Mammary epithelial cell (primary cell): Measurements from ENCODE around the gene TPSB2.

Experiments used
- EZH2 ChIP-seq: IDR thresholded peaks from 2 replicates; pipeline ENCODE4 v1.6.1; 2012; ENCODE audit warnings: low read length, inconsistent platforms, borderline replicate concordance
- TF ChIP-seq, protein P1 (sequence below), 2 donors: IDR thresholded peaks in 1 of 2; conservative IDR thresholded peaks in 1 of 2; 2 replicates each; pipeline ENCODE4 v1.5.1; 2011 to 2012; ENCODE audit warnings: inconsistent platforms in 2 of 2, low read length in 2 of 2, mild to moderate bottlenecking in 2 of 2, control low read depth in 1 of 2, low read depth in 1 of 2; ENCODE audit not compliant: insufficient read depth in 1 of 2; ENCODE audit errors: extremely low read depth in 1 of 2

DNA sequence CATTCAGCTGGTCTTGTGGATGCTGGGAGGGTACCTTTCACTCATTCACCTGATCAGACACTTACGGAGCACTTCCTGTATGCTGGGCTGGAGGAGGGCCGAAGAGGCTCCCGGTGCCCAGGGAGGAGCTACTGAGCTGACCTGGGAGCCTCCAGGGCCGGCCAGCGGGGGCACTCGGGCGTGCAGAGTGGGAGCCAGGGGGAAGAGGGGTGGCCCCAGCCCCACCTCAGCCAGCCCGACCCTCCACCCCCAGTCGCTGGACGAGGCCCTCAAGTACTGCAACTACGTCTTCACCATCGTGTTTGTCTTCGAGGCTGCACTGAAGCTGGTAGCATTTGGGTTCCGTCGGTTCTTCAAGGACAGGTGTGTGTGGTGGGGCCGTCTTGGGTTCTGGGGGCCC lies 15.3 kb downstream of the TPSB2 start:
- TF ChIP-seq, protein P1, sequence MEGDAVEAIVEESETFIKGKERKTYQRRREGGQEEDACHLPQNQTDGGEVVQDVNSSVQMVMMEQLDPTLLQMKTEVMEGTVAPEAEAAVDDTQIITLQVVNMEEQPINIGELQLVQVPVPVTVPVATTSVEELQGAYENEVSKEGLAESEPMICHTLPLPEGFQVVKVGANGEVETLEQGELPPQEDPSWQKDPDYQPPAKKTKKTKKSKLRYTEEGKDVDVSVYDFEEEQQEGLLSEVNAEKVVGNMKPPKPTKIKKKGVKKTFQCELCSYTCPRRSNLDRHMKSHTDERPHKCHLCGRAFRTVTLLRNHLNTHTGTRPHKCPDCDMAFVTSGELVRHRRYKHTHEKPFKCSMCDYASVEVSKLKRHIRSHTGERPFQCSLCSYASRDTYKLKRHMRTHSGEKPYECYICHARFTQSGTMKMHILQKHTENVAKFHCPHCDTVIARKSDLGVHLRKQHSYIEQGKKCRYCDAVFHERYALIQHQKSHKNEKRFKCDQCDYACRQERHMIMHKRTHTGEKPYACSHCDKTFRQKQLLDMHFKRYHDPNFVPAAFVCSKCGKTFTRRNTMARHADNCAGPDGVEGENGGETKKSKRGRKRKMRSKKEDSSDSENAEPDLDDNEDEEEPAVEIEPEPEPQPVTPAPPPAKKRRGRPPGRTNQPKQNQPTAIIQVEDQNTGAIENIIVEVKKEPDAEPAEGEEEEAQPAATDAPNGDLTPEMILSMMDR (conservative IDR thresholded peaks at IDR 0.05 in 1 of 2, IDR thresholded peaks at IDR 0.05 in 1 of 2; ENCODE audit: extremely low read depth in 1 of 2, insufficient read depth in 1 of 2, low read depth in 1 of 2, low read length in 2 of 2) = no peak
- no peak for TF ChIP-seq EZH2
